ENCODE measurements around the gene SDF2.

Gene SDF2

DNA sequence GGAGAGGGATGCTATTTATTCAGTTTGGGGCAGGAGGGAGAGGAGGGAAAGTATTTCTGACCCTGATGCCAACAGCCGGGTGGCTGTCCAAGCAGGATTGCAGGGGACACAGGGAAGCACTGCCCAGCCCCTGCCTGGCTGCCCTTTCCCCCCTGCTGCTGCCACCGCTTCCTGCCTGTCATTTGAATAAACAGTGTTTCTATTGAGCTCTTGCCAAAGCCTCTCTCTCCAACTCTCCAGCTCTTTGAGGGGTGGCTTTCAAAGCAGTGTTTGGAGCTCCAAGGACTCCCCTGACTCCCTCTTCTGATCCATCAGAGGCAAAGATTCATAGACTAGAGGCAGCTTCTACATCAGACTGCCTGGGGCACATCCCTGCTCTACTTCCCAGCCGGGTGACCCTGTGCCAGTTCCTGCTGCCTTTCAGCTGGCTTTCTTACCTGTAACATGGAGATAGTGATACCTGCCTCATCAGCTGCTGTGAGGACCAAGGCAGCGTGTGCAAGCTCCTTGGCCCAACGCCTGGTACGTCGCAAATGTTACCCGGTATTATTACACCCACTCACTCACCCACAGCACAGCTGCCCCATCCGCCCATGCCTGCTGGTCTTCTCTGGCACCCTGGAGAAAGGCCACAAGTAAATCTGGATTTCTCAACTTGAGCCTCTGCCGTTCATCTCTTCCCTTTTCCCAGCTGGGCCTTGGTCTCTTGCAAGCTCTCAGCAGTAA lies 40.5 kb upstream of the SDF2 start:
- WGBS, 2 experiments (ENCODE audit: insufficient coverage in 2 of 2) = 93 to 94% methylated on average over 10 of the region's 10 CpGs
- no peaks in the 10 kb centered on the region for H3K4me1 ChIP-seq (ENCODE audit: control insufficient read depth, insufficient read depth, low read length, poor library complexity, severe bottlenecking)
- no peaks in the 10 kb centered on the region for H3K9me3 ChIP-seq (ENCODE audit: control insufficient read depth, low read length)
- peaks cover 81% of the 10 kb centered on the region for H3K36me3 ChIP-seq (ENCODE audit: control insufficient read depth, insufficient read depth, low read length)
- no peak overlapping the region for H3K4me3 ChIP-seq (ENCODE audit: extremely low read depth, insufficient read depth, low read length, poor library complexity, severe bottlenecking)
- H3K27ac ChIP-seq (ENCODE audit: low read depth, low read length, severe bottlenecking) = no peak overlapping the region

DNA sequence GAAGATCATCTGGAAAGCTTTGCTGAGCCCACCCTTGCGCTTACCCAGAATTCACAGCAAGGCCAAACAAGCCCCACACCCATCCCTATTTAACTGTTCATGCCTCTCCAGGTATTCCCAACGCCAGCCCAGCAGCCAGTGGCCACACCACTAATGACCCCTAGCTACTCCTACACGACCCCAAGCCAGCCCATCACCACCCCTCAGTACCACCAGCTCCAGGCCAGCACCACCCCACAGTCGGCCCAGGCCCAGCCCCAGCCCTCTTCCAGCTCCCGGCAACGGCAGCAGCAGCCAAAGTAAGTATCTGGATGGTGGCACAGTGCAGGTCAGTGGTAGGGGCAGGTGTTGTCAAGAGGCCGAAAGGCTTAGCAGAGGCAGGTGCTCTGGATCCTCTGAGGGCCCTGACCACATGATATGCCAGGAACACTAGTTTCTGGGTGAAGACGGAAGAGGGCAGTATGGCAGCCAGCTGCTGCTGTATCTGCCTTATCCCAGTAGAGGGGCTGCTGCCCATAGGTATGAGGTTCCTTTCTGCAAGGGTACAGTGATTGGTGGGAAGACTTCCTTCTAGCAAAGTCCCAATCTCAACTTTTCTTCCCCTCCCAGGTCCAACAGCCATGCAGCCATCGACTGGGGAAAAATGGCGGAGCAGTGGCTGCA lies 39.3 kb upstream of the SDF2 start:
- no peak overlapping the region for H3K4me3 ChIP-seq (ENCODE audit: extremely low read depth, insufficient read depth, low read length, poor library complexity, severe bottlenecking)
- H3K36me3 ChIP-seq (ENCODE audit: control insufficient read depth, insufficient read depth, low read length) = peaks cover 87% of the 10 kb centered on the region
- H3K9me3 ChIP-seq (ENCODE audit: control insufficient read depth, low read length) = no peaks in the 10 kb centered on the region
- no peaks in the 10 kb centered on the region for H3K4me1 ChIP-seq (ENCODE audit: control insufficient read depth, insufficient read depth, low read length, poor library complexity, severe bottlenecking)
- 97 to 99% methylated on average over 7 to 9 of the region's 10 CpGs for WGBS, 2 experiments (ENCODE audit: insufficient coverage in 2 of 2)
- H3K27ac ChIP-seq (ENCODE audit: low read depth, low read length, severe bottlenecking) = no peak overlapping the region

DNA sequence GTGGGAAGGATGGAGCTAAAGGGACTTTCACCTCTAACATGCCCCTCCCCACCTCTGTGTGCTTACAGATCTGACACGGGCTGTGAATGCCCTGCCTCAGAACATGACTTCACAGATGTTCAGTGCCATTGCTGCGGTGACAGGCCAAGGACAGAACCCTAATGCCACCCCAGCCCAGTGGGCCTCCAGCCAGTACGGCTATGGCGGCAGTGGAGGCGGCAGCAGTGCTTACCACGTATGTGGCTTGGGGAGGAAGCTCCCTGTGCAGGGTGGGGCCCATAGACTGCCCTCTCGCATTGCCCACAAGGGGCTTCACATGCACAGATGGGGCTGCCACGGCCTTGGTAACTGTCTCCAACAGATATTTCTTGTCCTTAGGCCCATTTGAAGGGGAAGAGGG lies 38.6 kb upstream of the SDF2 start:
- no peaks in the 10 kb centered on the region for H3K4me1 ChIP-seq (ENCODE audit: control insufficient read depth, insufficient read depth, low read length, poor library complexity, severe bottlenecking)
- 92 to 93% methylated on average over 7 to 8 of the region's 8 CpGs for WGBS, 2 experiments (ENCODE audit: insufficient coverage in 2 of 2)
- no peak overlapping the region for H3K4me3 ChIP-seq (ENCODE audit: extremely low read depth, insufficient read depth, low read length, poor library complexity, severe bottlenecking)
- H3K36me3 ChIP-seq (ENCODE audit: control insufficient read depth, insufficient read depth, low read length) = peaks cover 91% of the 10 kb centered on the region
- H3K9me3 ChIP-seq (ENCODE audit: control insufficient read depth, low read length) = no peaks in the 10 kb centered on the region
- no peak overlapping the region for H3K27ac ChIP-seq (ENCODE audit: low read depth, low read length, severe bottlenecking)

DNA sequence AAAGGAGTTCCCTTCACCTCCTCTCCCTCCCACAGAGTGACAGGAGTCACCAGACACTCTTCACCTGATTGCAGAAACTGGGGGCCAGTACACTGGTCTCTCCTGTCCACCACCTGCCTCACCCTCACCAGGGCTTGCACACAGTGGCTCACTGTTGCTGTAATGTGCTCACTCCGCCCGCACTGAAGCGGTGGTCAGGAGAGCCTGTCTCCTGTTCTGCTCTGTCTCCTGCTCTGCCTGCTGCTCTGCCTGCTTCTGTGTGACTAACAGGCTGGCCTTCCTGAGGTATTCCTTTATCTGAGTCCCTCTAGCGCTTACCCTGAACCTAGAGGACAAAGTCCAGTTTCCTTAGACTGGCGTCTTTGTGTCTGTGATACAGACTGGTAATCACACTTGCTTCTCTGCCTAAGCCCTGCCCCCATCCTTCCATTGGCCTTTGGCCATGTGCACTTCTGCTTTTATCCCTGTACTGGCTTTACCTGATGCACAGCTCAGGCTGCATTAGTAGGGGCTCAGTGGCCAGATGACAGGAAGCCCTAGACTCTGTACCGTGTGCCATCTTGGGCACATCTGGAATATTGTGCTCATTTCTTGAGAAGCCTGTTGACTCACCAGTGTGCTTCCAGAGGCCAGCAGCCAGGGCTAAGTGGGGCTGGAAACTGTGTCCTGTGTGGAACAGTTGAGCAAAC lies 36.7 kb upstream of the SDF2 start:
- WGBS, 2 experiments (ENCODE audit: insufficient coverage in 2 of 2) = 95 to 96% methylated on average over 6 of the region's 6 CpGs
- Histone ChIP-seq H3K9me3 (ENCODE audit: control insufficient read depth, low read length) (no peaks in the 10 kb centered on the region), H3K4me3 (ENCODE audit: extremely low read depth, insufficient read depth, low read length, poor library complexity, severe bottlenecking) (no peak overlapping the region), H3K27ac (ENCODE audit: low read depth, low read length, severe bottlenecking) (no peak overlapping the region), H3K4me1 (ENCODE audit: control insufficient read depth, insufficient read depth, low read length, poor library complexity, severe bottlenecking) (no peaks in the 10 kb centered on the region), H3K36me3 (ENCODE audit: control insufficient read depth, insufficient read depth, low read length) (peaks cover 96% of the 10 kb centered on the region)

DNA sequence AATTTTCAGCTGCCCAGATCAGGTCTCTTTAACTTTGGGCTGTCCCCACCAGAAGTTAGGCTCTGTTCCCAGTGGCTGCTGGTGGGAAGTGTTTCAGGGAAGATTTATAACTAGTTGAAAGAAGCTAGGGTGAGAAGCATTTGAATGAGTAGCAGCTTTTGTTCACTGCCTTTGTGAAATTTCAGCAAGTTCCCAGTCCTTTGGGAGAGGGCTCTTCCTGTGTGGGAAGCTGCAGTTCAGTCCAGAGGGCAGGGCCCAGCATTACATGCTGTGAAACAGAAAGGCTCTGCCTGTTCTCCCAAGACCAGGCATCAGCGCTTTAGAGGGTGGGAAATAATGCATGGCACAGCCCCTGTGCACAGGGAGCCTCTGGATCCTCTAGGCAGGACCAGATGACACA lies 32.2 kb upstream of the SDF2 start:
- Histone ChIP-seq H3K36me3 (ENCODE audit: control insufficient read depth, insufficient read depth, low read length) (peaks cover 97% of the 10 kb centered on the region), H3K4me3 (ENCODE audit: extremely low read depth, insufficient read depth, low read length, poor library complexity, severe bottlenecking) (no peak overlapping the region), H3K9me3 (ENCODE audit: control insufficient read depth, low read length) (no peaks in the 10 kb centered on the region), H3K27ac (ENCODE audit: low read depth, low read length, severe bottlenecking) (no peak overlapping the region), H3K4me1 (ENCODE audit: control insufficient read depth, insufficient read depth, low read length, poor library complexity, severe bottlenecking) (no peaks in the 10 kb centered on the region)
- 100% methylated on average over 1 of the region's 1 CpG for WGBS, 2 experiments (ENCODE audit: insufficient coverage in 2 of 2)

DNA sequence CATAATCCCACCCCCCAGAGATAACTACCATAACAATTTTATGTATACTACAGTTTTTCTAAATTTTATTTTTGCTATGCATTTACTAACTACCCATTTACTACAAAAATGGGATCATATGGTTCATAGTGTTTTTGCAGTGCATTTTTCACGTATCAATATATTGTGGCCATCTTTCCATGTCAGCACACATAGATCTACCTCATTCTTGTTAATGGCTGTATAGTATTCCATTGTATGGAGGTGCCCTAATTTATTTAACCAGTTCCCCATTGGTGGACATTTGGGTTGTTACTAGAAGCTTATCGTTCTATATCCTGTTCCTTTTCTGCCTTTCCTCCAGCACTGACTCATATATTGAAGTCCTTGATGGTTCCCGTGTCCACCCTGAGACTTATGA lies 27.3 kb upstream of the SDF2 start:
- WGBS, 2 experiments (ENCODE audit: insufficient coverage in 2 of 2) = 100% methylated on average over 1 to 2 of the region's 3 CpGs
- H3K36me3 ChIP-seq (ENCODE audit: control insufficient read depth, insufficient read depth, low read length) = peaks cover 97% of the 10 kb centered on the region
- no peaks in the 10 kb centered on the region for H3K9me3 ChIP-seq (ENCODE audit: control insufficient read depth, low read length)
- H3K27ac ChIP-seq (ENCODE audit: low read depth, low read length, severe bottlenecking) = no peak overlapping the region
- no peaks in the 10 kb centered on the region for H3K4me1 ChIP-seq (ENCODE audit: control insufficient read depth, insufficient read depth, low read length, poor library complexity, severe bottlenecking)
- no peak overlapping the region for H3K4me3 ChIP-seq (ENCODE audit: extremely low read depth, insufficient read depth, low read length, poor library complexity, severe bottlenecking)

DNA sequence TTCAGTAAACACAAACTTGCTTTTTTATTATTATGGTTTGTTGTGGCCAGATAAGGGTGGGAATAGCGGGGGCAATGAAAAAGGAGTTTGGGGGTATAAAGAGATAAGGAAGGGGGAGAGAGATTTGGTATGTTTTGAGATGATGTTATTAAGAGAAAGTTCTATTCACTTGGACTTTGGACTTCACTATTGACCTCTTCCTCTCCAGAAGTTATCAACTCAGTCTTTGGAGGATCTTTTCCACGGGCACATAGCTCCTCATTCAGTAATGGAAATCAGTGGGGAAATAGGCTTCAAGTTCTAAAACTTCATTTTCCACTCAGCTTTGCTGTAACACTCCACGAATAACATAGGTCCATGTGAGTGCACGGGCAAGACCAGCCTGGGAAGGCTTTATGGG lies 26.8 kb upstream of the SDF2 start:
- Histone ChIP-seq H3K4me1 (ENCODE audit: control insufficient read depth, insufficient read depth, low read length, poor library complexity, severe bottlenecking) (no peaks in the 10 kb centered on the region), H3K9me3 (ENCODE audit: control insufficient read depth, low read length) (no peaks in the 10 kb centered on the region), H3K36me3 (ENCODE audit: control insufficient read depth, insufficient read depth, low read length) (peaks cover 96% of the 10 kb centered on the region), H3K27ac (ENCODE audit: low read depth, low read length, severe bottlenecking) (no peak overlapping the region), H3K4me3 (ENCODE audit: extremely low read depth, insufficient read depth, low read length, poor library complexity, severe bottlenecking) (no peak overlapping the region)
- WGBS, 2 experiments (ENCODE audit: insufficient coverage in 2 of 2) = 100% methylated on average over 1 of the region's 4 CpGs

DNA sequence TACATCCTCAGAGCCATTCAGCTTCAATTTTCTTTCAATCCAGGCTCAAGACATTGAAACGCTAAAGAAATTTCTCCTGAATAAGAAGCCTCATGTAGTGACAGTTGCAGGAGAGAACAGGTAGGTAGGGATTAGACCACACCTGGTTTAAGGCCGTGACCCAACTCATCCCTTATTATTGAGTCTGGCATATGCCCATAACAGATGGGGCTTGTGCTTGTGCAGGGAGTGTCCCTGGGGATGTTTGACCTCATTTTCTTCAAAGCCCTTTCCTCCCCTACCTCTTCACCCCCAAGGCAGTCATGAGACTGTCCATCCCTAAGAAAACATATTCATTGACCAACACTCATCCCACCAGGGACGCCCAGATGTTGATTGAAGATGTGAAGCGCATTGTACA lies 24.6 kb upstream of the SDF2 start:
- Histone ChIP-seq H3K36me3 (ENCODE audit: control insufficient read depth, insufficient read depth, low read length) (peaks cover 99% of the 10 kb centered on the region), H3K4me3 (ENCODE audit: extremely low read depth, insufficient read depth, low read length, poor library complexity, severe bottlenecking) (no peak overlapping the region), H3K27ac (ENCODE audit: low read depth, low read length, severe bottlenecking) (no peak overlapping the region), H3K4me1 (ENCODE audit: control insufficient read depth, insufficient read depth, low read length, poor library complexity, severe bottlenecking) (no peaks in the 10 kb centered on the region), H3K9me3 (ENCODE audit: control insufficient read depth, low read length) (no peaks in the 10 kb centered on the region)
- 86 to 100% methylated on average over 1 to 2 of the region's 4 CpGs for WGBS, 2 experiments (ENCODE audit: insufficient coverage in 2 of 2)

DNA sequence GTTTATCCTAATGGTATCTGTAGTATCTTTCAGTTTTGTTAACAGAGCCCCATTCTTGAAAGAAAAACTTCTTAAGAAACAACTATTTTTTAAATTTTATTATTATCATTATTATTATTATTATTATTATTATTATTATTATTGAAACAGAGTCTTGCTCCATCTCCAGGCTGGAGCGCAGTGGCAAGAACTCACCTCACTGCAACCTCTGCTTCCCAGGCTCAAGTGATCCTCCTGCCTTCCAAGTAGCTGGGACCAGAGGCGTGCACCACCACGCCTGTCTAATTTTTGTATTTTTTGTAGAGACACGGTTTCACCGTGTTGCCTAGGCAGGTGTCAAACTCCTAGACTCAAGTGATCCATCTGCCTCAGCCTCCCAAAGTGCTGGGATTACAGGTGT lies 23.7 kb upstream of the SDF2 start:
- Histone ChIP-seq H3K9me3 (ENCODE audit: control insufficient read depth, low read length) (no peaks in the 10 kb centered on the region), H3K4me3 (ENCODE audit: extremely low read depth, insufficient read depth, low read length, poor library complexity, severe bottlenecking) (no peak overlapping the region), H3K27ac (ENCODE audit: low read depth, low read length, severe bottlenecking) (no peak overlapping the region), H3K36me3 (ENCODE audit: control insufficient read depth, insufficient read depth, low read length) (peaks cover 98% of the 10 kb centered on the region), H3K4me1 (ENCODE audit: control insufficient read depth, insufficient read depth, low read length, poor library complexity, severe bottlenecking) (no peaks in the 10 kb centered on the region)
- 85 to 98% methylated on average over 5 of the region's 5 CpGs for WGBS, 2 experiments (ENCODE audit: insufficient coverage in 2 of 2)

DNA sequence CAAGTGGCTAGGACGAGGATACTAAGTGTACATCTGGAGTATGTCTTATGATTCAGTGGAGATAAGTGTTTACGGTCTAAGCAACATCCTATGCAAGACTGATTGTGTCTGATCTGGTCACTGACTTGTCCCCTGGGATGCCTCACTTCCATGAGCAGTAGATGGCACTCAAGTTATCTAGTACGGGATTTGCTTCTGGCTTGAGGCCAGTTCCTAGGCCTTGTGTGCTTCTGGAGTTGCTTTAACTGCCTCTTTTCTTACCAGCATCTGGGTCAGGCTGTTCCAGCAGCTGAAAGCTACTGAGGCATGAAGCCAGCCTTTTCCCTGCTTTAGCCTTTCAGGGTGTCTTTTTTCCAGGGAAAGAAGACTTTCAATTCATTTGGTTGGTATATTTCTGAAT lies 23.3 kb upstream of the SDF2 start:
- 93 to 96% methylated on average over 3 of the region's 3 CpGs for WGBS, 2 experiments (ENCODE audit: insufficient coverage in 2 of 2)
- Histone ChIP-seq H3K27ac (ENCODE audit: low read depth, low read length, severe bottlenecking) (no peak overlapping the region), H3K4me1 (ENCODE audit: control insufficient read depth, insufficient read depth, low read length, poor library complexity, severe bottlenecking) (no peaks in the 10 kb centered on the region), H3K4me3 (ENCODE audit: extremely low read depth, insufficient read depth, low read length, poor library complexity, severe bottlenecking) (no peak overlapping the region), H3K9me3 (ENCODE audit: control insufficient read depth, low read length) (no peaks in the 10 kb centered on the region), H3K36me3 (ENCODE audit: control insufficient read depth, insufficient read depth, low read length) (peaks cover 94% of the 10 kb centered on the region)

DNA sequence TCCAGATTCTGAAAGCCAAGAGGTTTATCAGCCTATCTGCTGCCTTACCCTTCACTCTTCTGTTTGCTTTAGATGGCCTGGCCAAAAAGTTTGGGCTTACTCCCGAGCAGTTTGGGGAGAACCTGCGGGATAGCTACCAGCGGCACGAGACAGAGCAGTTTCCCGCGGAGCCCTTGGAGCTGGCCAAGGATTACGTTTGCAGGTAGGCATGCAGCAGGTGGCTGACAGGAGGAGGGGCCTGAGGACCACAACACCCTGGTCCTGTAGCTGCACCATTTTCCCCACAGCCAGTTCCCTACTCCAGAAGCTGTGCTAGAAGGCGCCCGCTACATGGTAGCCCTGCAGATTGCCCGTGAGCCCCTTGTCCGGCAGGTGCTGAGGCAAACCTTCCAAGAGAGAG lies 20.9 kb upstream of the SDF2 start:
- Histone ChIP-seq H3K27ac (ENCODE audit: low read depth, low read length, severe bottlenecking) (no peak overlapping the region), H3K4me3 (ENCODE audit: extremely low read depth, insufficient read depth, low read length, poor library complexity, severe bottlenecking) (no peak overlapping the region), H3K36me3 (ENCODE audit: control insufficient read depth, insufficient read depth, low read length) (peaks cover 90% of the 10 kb centered on the region), H3K4me1 (ENCODE audit: control insufficient read depth, insufficient read depth, low read length, poor library complexity, severe bottlenecking) (no peaks in the 10 kb centered on the region), H3K9me3 (ENCODE audit: control insufficient read depth, low read length) (no peaks in the 10 kb centered on the region)
- WGBS, 2 experiments (ENCODE audit: insufficient coverage in 2 of 2) = 95 to 98% methylated on average over 7 to 9 of the region's 11 CpGs

Measured in mesodermal cell (in vitro differentiated cells).